AG10803 (cell line): ENCODE data around the gene STT3A.
"Not testable (repeated sequence)": the region's sequence is repeated elsewhere in the genome, so short reads cannot be mapped to it uniquely, and the experiment has no call there.

Experiments
- DNase-seq: peaks from one replicate; pipeline ENCODE4 v3.0.0; 2010; ENCODE audit warnings: low read depth
- H3K4me3 ChIP-seq: 2 replicates; pipeline ENCODE4 v1.5.1; 2011; ENCODE audit warnings: mild to moderate bottlenecking, low read length, control low read depth
- CTCF ChIP-seq: conservative IDR thresholded peaks from 2 replicates; pipeline ENCODE4 v1.5.1; 2011; ENCODE audit warnings: mild to moderate bottlenecking, low read length, control low read depth, inconsistent platforms

Gene STT3A

DNA sequence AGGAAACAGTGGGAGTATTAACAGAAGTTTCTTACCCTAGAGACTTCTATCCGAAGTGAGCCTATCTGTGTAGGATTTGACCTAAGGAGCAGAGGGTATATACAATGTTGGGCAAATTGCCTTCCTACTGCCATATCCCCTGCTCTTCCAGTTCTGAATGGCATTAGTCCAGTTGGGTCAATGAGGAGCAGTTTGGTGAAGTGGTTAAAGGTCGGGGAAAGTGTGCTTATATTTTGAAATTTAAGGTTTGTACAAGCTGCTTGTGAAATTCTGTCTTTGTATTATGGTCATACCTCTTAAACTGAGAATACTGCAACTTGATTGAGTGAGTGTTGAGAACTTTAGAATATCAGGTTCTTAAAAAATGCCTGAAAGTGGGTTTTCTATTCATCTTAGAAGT is 21.7 kb upstream of the STT3A start:
- H3K4me3 ChIP-seq = no peak overlapping the region
- no peak for TF ChIP-seq CTCF
- DNase-seq = no peak

DNA sequence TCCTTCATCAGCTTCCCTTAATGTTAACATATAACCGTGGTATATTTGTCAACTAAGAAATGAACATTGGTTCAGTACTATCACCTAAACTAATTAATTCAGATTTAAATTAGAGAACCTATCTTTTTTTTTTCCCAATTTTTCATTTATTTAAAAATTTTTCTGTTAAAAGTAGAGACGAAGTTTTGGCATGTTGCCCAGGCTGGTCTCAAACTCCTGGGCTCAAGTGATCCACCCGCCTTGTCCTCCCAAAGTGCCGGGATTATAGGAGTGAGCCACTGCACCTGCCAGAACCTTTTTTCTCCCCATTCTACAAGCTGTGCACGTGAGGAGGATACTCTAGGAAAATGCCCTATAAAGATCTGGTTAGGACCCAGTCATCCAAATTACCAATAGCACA is 19.7 kb upstream of the STT3A start:
- no peak overlapping the region for H3K4me3 ChIP-seq
- DNase-seq = no peak
- TF ChIP-seq CTCF = no peak

DNA sequence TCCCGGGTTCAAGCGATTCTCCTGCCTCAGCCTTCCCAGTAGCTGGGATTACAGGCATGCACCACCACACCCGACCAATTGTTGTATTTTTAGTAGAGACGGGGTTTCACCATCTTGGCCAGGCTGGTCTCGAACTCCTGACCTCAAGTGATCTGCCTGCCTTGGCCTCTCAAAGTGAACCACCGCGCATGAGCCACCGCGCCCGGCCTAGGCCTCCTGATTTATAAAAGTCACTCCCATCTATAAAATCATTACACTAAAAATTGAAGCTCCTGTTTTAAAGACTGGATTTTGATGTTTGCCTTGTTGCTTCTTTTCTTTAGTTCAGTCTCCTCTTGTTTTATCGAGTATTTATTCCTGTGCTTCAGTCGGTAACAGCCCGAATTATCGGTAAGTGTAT is 15.5 kb upstream of the STT3A start:
- not testable (repeated sequence) for DNase-seq

GRCh38 chr11:125578783-125579182 is 13.9 kb upstream of the STT3A start:
- no peak for TF ChIP-seq CTCF
- no peak for DNase-seq

More for the DNA sequence above, 15.5 kb upstream of the STT3A start:
- H3K4me3 ChIP-seq = not testable (repeated sequence)

GRCh38 chr11:125579811-125580210 is 12.8 kb upstream of the STT3A start:
- H3K4me3 ChIP-seq = no peak overlapping the region
- no peak for TF ChIP-seq CTCF
- DNase-seq = no peak

More at GRCh38 chr11:125578783-125579182, 13.9 kb upstream of the STT3A start:
- no peak overlapping the region for H3K4me3 ChIP-seq

GRCh38 chr11:125583496-125583895 is 9.2 kb upstream of the STT3A start:
- H3K4me3 ChIP-seq = no peak overlapping the region
- no peak for DNase-seq
- TF ChIP-seq CTCF = no peak

DNA sequence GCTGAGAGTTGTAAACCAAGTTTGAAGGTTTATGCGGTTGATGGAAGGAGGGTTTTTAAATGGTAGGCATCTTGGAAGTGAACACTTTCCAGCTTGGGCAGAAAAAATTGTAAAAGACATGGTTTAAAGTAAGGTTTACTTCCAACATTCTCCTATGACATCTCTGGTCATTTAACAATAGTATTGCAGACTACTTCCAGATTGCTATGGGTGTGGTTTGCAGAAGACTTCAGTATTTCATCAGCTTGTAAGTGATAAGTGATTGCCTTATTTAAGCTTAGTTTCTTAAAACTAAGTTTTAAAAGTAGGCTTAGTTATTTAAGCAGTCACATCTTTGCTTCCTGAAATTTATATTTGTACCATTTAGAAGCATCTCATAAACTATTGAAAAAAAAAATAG is 7.2 kb upstream of the STT3A start:
- TF ChIP-seq CTCF = no peak
- no peak overlapping the region for H3K4me3 ChIP-seq
- DNase-seq = no peak

- no peak for TF ChIP-seq CTCF
- no peak for DNase-seq
- H3K4me3 ChIP-seq = no peak overlapping the region
These were observed 6.0 kb upstream of the STT3A start for GRCh38 chr11:125586623-125587022.
